Kidney (tissue), 14 donors: Measurements from ENCODE around the gene REEP1. TPM values are rescaled to one million over a fixed set of nuclear protein-coding genes. Genes with fewer than 3 reads are reported as not detected.

Source experiments
- DNase-seq, 5 donors: peaks; one replicate each; pipeline ENCODE4 v3.0.0-alpha.2; 2013 to 2020
- FAIRE-seq: peaks from 2 replicates; lab custom pipeline; 2012; peaks lifted over from hg19 to GRCh38; lab: Jason Lieb, UNC
- H3K27ac ChIP-seq, 2 donors: one replicate each; pipeline ENCODE4 v1.7.0; 2013; ENCODE audit warnings: low read depth in 2 of 2, low read length in 2 of 2, inconsistent platforms in 1 of 2
- H3K27me3 ChIP-seq: one replicate; pipeline ENCODE4 v1.7.1; 2013; ENCODE audit warnings: low read length, inconsistent platforms; ENCODE audit not compliant: control insufficient read depth, insufficient read depth
- H3K36me3 ChIP-seq, 3 donors: one replicate each; pipeline versions ENCODE4 v1.7.0 to v1.7.1; 2013; ENCODE audit warnings: low read length in 3 of 3, control low read depth in 1 of 3, inconsistent platforms in 1 of 3; ENCODE audit not compliant: insufficient read depth in 3 of 3, control insufficient read depth in 2 of 3
- H3K4me1 ChIP-seq, 3 donors: one replicate each; pipeline versions ENCODE4 v1.7.0 to v1.7.1; 2013; ENCODE audit warnings: low read length in 3 of 3, inconsistent platforms in 1 of 3, low read depth in 1 of 3; ENCODE audit not compliant: control insufficient read depth in 2 of 3, insufficient read depth in 2 of 3
- H3K4me3 ChIP-seq, 3 donors: one replicate each; pipeline versions ENCODE4 v1.7.0 to v1.8.1; 2013; ENCODE audit warnings: low read length in 3 of 3, control low read depth in 1 of 3, inconsistent platforms in 1 of 3
- H3K9ac ChIP-seq, 3 donors: one replicate each; pipeline versions ENCODE4 v1.7.0 to v1.7.1; 2013; ENCODE audit warnings: low read length in 3 of 3, control low read depth in 1 of 3, inconsistent platforms in 1 of 3
- H3K9me3 ChIP-seq, 3 donors: one replicate each; pipeline versions ENCODE4 v1.7.0 to v1.7.1; 2013; ENCODE audit warnings: low read length in 3 of 3, control low read depth in 1 of 3, inconsistent platforms in 1 of 3; ENCODE audit not compliant: control insufficient read depth in 2 of 3, insufficient read depth in 1 of 3
- intact Hi-C: fragments of 100-400 bp; cut with DNase I; formaldehyde crosslinking; loops from one replicate; pipeline ENCODE4 v1.11.1; 2022
- polyA plus RNA-seq: library from polyadenylated mRNA; stranded (reverse); fragments of 350-450 nt; fragmentation: Illumina TruSeq; extraction: RNeasy Lipid Tissue Mini Kit (QIAGEN cat#74804); gene quantifications from one replicate; pipeline ENCODE4 v1.2.3, GENCODE V29; 2014; ENCODE audit warnings: low read depth, low replicate concordance; ENCODE audit not compliant: insufficient read depth
- total RNA-seq: library from RNA; stranded (reverse); fragmentation: NEBNext Ultra II Directional; extraction: Animal tissue kit (Norgen Biotek cat#: 25700); gene quantifications from one replicate; pipeline ENCODE4 v1.2.1, GENCODE V29; 2021
- TF ChIP-seq, protein P1 (sequence below): IDR thresholded peaks from 3 replicates; pipeline ENCODE4 v1.5.1; 2012; ENCODE audit warnings: mild to moderate bottlenecking, moderate library complexity, borderline replicate concordance; ENCODE audit not compliant: insufficient read depth; ENCODE audit errors: extremely low read depth
- donor health status: control.
- donor health status: control.
- donor health status: control.
- donor health status: control.
- donor health status: control.
- donor health status: DM: yes; HTN: yes; CAD: no.
- donor health status: Normal renal cell carcinoma (clear cell type).

REEP1 gene
- total and polyA plus RNA-seq, 2 donors from 2014 or later, result 3.3 to 4.3 TPM

- Histone ChIP-seq H3K27me3 (no peaks in the 10 kb centered on the region), H3K4me3 (no peak overlapping the region), H3K9ac (no peak overlapping the region), H3K36me3 (no peaks in the 10 kb centered on the region), H3K27ac (no peak overlapping the region), H3K4me1 (peaks cover 0 to 11% (median 10%) of the 10 kb centered on the region in 3 donors), H3K9me3 (no peaks in the 10 kb centered on the region)
- intact Hi-C loops, result no loop called here
- FAIRE-seq (no peak), DNase-seq (peak; percentile 71 to 95 (median 87))
- TF ChIP-seq, protein P1, sequence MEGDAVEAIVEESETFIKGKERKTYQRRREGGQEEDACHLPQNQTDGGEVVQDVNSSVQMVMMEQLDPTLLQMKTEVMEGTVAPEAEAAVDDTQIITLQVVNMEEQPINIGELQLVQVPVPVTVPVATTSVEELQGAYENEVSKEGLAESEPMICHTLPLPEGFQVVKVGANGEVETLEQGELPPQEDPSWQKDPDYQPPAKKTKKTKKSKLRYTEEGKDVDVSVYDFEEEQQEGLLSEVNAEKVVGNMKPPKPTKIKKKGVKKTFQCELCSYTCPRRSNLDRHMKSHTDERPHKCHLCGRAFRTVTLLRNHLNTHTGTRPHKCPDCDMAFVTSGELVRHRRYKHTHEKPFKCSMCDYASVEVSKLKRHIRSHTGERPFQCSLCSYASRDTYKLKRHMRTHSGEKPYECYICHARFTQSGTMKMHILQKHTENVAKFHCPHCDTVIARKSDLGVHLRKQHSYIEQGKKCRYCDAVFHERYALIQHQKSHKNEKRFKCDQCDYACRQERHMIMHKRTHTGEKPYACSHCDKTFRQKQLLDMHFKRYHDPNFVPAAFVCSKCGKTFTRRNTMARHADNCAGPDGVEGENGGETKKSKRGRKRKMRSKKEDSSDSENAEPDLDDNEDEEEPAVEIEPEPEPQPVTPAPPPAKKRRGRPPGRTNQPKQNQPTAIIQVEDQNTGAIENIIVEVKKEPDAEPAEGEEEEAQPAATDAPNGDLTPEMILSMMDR, result no peak
Measured at GRCh38 chr2:86283411-86284030, 53.9 kb downstream of the REEP1 start.

DNA sequence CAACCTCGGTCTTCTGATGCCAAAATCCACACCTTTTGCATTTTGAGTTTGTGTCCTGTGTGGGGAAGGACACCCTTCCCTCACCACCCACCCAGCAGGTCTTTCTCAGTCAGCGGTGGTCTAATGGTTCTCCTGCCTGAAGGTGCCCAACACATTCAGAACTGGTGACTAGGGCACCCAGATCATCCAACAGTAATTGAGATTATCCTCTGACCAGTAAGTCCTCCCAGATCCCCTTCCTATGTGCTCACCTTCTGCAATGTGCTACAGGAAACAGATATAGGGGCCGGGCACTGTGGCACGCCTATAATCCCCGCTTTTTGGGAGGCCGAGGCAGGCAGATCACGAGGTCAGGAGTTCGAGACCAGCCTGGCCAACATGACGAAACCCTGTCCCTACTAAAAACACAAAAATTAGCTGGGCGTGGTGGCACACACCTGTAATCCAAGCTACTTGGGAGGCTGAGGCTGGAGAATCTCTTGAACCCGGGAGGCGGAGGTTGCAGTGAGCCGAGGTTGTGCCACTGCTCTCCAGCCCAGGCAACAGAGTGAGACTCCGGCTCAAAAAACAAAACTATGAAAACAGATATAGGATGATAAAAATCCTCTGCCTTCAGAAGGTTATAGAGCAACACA lies 56.2 kb downstream of the REEP1 start:
- H3K4me3 ChIP-seq, result no peak overlapping the region

DNA sequence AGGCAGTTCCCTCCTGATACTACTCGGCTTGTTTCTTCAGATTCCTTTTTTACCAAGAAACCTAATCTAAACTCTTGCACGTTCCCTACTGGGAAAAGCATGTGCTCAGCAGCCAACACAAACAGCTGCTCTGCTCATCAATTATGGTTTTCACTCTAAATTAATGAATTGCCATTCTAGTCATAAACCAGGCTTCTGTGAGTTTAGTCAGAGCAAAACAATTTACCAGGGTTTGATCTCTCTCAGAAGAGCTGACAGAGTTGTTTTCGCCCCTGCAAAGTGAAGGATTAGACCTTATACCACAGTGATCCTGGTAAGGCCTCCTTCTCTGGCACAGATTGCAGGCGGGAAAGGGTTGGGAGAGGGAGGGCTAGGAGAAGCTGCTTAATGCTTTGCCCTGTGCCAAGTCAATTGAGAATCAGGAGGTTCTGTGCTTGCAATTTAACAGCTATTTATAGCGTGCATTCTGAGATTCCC lies 57.2 kb downstream of the REEP1 start:
- no peaks in the 10 kb centered on the region for H3K36me3 ChIP-seq
- TF ChIP-seq, protein P1, result no peak
- H3K27me3 ChIP-seq, result no peaks in the 10 kb centered on the region
- H3K27ac ChIP-seq, result no peak overlapping the region
- H3K4me1 ChIP-seq, result peaks cover 0 to 11% (median 10%) of the 10 kb centered on the region in 3 donors
- DNase-seq (no peak), FAIRE-seq (no peak)
- no peak overlapping the region for H3K9ac ChIP-seq
- H3K4me3 ChIP-seq, result no peak overlapping the region
- no peaks in the 10 kb centered on the region for H3K9me3 ChIP-seq
- intact Hi-C loops, result no loop called here

More for the DNA sequence above, 56.2 kb downstream of the REEP1 start:
- H3K27me3 ChIP-seq, result no peaks in the 10 kb centered on the region
- peaks cover 0 to 11% (median 10%) of the 10 kb centered on the region in 3 donors for H3K4me1 ChIP-seq
- DNase-seq (no peak), FAIRE-seq (no peak)
- no peak overlapping the region for H3K27ac ChIP-seq
- intact Hi-C loops, result no loop called here
- no peaks in the 10 kb centered on the region for H3K36me3 ChIP-seq
- H3K9me3 ChIP-seq, result no peaks in the 10 kb centered on the region
- no peak overlapping the region for H3K9ac ChIP-seq
- TF ChIP-seq, protein P1, result no peak
